Measurements from ENCODE around the gene USP40. TPM values are rescaled to one million over a fixed set of nuclear protein-coding genes. Genes with fewer than 3 reads are reported as not detected.

The USP40 gene
- total RNA-seq, 1 donor from 2014 or later = 47.6 TPM

GRCh38 chr2:233492751-233493150, 73.8 kb downstream of the USP40 start:
- ATAC-seq = no peak
- no peak for TF ChIP-seq CTCF (IDR thresholded peaks at IDR 0.05)

GRCh38 chr2:233492078-233492477, 74.5 kb downstream of the USP40 start:
- Histone ChIP-seq H3K4me1 (peaks cover 9% of the 10 kb centered on the region), H3K27ac (no peak overlapping the region), H3K4me3 (no peak overlapping the region), H3K36me3 (peaks cover 59% of the 10 kb centered on the region), H3K27me3 (no peaks in the 10 kb centered on the region), H3K9me3 (no peaks in the 10 kb centered on the region)
- intact Hi-C loops (cut with DNase I) = no loop called here
- no peak for DNase-seq
- TF ChIP-seq CTCF (IDR thresholded peaks at IDR 0.05) = no peak
- ATAC-seq = no peak

More at GRCh38 chr2:233492751-233493150, 73.8 kb downstream of the USP40 start:
- H3K27me3 ChIP-seq = no peaks in the 10 kb centered on the region
- H3K27ac ChIP-seq = no peak overlapping the region
- peaks cover 62% of the 10 kb centered on the region for H3K36me3 ChIP-seq
- peaks cover 9% of the 10 kb centered on the region for H3K4me1 ChIP-seq
- no peak for DNase-seq
- H3K4me3 ChIP-seq = no peak overlapping the region
- no peaks in the 10 kb centered on the region for H3K9me3 ChIP-seq
- intact Hi-C loops (cut with DNase I) = no loop called here

GRCh38 chr2:233491326-233491725, 75.3 kb downstream of the USP40 start:
- Histone ChIP-seq H3K36me3 (peaks cover 61% of the 10 kb centered on the region), H3K9me3 (no peaks in the 10 kb centered on the region), H3K4me1 (peaks cover 14% of the 10 kb centered on the region), H3K4me3 (no peak overlapping the region), H3K27ac (no peak overlapping the region), H3K27me3 (no peaks in the 10 kb centered on the region)
- DNase-seq (no peak), ATAC-seq (no peak)
- no peak for TF ChIP-seq CTCF (IDR thresholded peaks at IDR 0.05)
- intact Hi-C loops (cut with DNase I) = no loop called here

- Histone ChIP-seq H3K36me3 (peaks cover 62% of the 10 kb centered on the region), H3K9me3 (no peaks in the 10 kb centered on the region), H3K4me3 (no peak overlapping the region), H3K27me3 (no peaks in the 10 kb centered on the region), H3K27ac (no peak overlapping the region), H3K4me1 (peaks cover 19% of the 10 kb centered on the region)
- no peak for TF ChIP-seq CTCF (IDR thresholded peaks at IDR 0.05)
- ATAC-seq (no peak), DNase-seq (no peak)
- intact Hi-C loops (cut with DNase I) = no loop called here
These were observed 75.8 kb downstream of the USP40 start for GRCh38 chr2:233490831-233491230.

GRCh38 chr2:233489666-233490065, 76.9 kb downstream of the USP40 start:
- no peak overlapping the region for H3K4me3 ChIP-seq
- TF ChIP-seq CTCF (IDR thresholded peaks at IDR 0.05) = no peak
- H3K27ac ChIP-seq = no peak overlapping the region
- ATAC-seq = no peak
- H3K36me3 ChIP-seq = peaks cover 73% of the 10 kb centered on the region
- no peaks in the 10 kb centered on the region for H3K27me3 ChIP-seq
- intact Hi-C loops (cut with DNase I) = no loop called here
- H3K4me1 ChIP-seq = peaks cover 21% of the 10 kb centered on the region
- no peaks in the 10 kb centered on the region for H3K9me3 ChIP-seq
- DNase-seq = no peak

GRCh38 chr2:233489143-233489542, 77.4 kb downstream of the USP40 start:
- Histone ChIP-seq H3K27me3 (no peaks in the 10 kb centered on the region), H3K9me3 (no peaks in the 10 kb centered on the region), H3K27ac (peak overlapping the region; percentile 79), H3K36me3 (peaks cover 79% of the 10 kb centered on the region), H3K4me3 (no peak overlapping the region), H3K4me1 (peaks cover 21% of the 10 kb centered on the region)
- TF ChIP-seq CTCF (IDR thresholded peaks at IDR 0.05) = no peak
- DNase-seq (no peak), ATAC-seq (no peak)
- intact Hi-C loops (cut with DNase I) = no loop called here

Data from upper lobe of right lung (tissue), 1 donor.